ENCODE results near the gene EBF4.

DNA sequence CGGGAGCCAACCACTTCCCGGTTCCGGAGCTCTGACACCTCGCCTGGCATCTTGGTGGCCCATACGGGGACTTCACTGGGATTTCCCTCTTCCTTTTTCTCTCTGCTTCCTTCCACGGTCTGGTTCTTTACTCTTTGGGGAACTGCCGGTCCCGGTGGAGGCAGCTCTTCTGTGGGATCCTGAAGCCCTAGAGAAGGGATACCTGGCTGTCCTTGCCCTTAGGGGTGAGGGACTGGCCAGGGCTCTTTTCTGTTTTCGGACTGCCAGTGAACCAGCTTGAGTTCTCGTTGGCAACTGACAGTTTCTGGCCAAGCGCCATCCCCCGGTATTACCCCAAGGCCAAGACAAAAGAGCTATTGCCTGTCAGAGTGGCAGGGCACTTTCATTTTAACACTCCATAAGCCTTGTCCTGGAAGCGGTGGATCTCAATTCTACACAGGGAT lies 108.7 kb downstream of the EBF4 start:
- TF ChIP-seq, protein P1, sequence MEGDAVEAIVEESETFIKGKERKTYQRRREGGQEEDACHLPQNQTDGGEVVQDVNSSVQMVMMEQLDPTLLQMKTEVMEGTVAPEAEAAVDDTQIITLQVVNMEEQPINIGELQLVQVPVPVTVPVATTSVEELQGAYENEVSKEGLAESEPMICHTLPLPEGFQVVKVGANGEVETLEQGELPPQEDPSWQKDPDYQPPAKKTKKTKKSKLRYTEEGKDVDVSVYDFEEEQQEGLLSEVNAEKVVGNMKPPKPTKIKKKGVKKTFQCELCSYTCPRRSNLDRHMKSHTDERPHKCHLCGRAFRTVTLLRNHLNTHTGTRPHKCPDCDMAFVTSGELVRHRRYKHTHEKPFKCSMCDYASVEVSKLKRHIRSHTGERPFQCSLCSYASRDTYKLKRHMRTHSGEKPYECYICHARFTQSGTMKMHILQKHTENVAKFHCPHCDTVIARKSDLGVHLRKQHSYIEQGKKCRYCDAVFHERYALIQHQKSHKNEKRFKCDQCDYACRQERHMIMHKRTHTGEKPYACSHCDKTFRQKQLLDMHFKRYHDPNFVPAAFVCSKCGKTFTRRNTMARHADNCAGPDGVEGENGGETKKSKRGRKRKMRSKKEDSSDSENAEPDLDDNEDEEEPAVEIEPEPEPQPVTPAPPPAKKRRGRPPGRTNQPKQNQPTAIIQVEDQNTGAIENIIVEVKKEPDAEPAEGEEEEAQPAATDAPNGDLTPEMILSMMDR (IDR thresholded peaks at IDR 0.05): no peak
- TF ChIP-seq ZFX (IDR thresholded peaks at IDR 0.05; ENCODE audit: borderline replicate concordance): no peak
